Measurements from ENCODE around the gene ZDBF2.
"Not testable (repeated sequence)": the region's sequence is repeated elsewhere in the genome, so short reads cannot be mapped to it uniquely, and the experiment has no call there.

ZDBF2 gene

DNA sequence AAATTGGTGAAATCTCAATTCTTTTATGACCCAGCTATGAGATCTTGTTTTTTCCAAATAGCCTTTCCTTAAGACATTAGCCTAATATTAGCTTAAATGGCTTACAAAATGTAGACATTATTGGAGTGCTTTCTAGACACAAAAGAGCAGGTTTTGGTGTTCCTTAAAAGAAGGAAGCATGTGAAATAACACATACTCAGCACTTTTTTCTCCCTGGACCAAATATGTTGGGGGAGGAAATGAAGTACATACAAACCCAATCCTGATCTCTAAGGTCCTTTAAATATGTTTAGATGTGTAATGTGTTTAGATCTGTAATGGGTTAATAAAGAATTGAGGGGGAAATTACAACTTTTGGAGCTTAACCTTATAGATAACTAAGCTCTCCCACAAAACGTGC lies 3.4 kb upstream of the ZDBF2 start:
- no peak for TF ChIP-seq GATA1 (IDR thresholded peaks at IDR 0.05; ENCODE audit: low read depth, low read length)
- TF ChIP-seq POLR2A (IDR thresholded peaks at IDR 0.05; ENCODE audit: low read length), result no peak
- no peak for DNase-seq

DNA sequence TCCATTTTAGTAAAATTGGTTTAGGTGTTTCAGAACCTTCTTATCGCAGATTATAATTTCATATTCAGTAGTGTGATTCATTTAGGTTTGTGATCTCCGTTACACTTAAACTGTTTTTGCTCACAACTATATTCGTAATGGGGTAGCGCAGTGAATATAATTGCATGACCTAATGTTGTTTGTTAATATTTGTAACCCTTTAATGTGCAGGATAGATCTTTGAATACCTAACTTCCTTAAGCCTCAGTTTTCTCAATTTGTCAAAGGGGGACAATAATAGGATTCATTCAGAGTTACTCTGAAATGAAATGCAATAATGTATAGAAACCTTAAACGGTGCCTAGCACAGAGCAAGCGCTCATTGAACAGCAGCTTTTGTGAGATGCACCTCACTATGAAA lies 558 bp upstream of the ZDBF2 start:
- TF ChIP-seq POLR2A (IDR thresholded peaks at IDR 0.05; ENCODE audit: low read length) (no peak), GATA1 (IDR thresholded peaks at IDR 0.05; ENCODE audit: low read depth, low read length) (no peak)
- DNase-seq, result no peak

DNA sequence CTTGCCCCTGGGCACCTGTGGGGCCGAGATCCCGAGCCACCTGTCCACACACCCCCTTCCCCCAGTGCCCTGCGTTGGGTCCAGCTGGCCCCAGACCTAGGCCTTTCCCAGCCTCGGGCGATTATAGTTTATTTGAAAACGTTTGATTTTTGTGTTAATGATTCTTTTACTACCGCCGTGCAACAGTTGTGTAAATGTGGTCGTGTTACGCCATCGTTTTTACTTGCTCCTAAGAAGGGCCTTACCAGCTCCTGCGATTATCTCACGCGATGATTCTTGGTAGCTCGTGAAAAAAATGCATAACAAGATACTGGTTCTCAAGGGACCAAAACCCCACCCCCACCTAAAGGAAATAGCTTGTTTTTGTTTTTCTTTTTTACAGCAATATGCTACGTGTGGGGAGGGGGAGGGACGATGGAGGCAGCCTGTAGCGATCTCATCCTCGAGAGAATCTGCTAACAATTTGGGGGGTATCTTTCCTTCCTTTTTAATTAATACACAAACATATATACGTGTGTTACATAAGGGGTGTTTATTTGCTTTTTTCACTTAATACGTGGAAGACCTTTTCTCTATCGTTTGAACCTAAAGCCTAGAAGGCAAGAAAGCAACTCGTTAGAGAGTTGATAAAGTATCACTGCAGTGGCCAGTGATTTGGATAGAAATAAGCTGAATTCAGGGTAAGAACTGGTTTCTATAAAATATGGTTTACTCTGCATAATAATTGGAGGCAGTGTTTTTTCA lies 1.0 kb downstream of the ZDBF2 start:
- TF ChIP-seq POLR2A (IDR thresholded peaks at IDR 0.05; ENCODE audit: low read length), result no peak
- TF ChIP-seq GATA1 (IDR thresholded peaks at IDR 0.05; ENCODE audit: low read depth, low read length), result no peak
- DNase-seq, result no peak

DNA sequence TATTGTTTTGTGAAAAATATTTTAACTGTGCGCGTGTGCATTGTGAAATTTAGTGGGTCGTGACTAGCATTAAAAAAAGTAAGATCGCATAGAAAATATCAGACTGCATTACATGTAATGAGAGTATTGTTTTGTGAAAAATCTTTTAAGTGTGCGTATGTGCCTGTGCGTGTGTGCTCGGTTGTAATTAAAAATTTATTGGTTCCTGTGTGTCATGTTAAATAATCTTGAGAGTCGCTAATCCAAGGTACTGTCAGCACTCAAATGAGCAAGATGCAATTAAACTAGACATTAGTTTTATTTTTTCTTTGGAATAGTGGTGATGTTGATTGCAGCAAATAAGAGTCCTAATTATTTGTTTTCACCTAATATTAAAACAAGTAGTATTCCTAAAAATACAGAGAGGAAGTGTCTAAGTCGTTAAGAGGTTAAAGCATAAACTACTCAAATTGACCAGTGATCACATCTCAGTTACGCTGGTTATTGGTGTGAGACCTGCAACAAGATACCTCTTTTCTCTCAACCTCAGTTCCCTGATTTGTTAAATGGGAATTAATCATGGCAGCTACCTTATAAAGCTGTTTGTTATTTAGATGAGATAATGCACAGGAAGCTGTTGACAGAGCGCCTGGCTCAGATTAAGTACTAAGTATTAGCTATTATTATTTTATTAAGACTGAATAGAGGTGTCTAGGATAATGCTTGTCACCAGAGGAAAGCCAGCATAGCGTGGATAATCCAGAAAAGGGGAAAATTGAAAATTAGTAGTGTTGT lies 1.9 kb downstream of the ZDBF2 start:
- TF ChIP-seq GATA1 (IDR thresholded peaks at IDR 0.05; ENCODE audit: low read depth, low read length) (no peak), POLR2A (IDR thresholded peaks at IDR 0.05; ENCODE audit: low read length) (no peak)
- DNase-seq, result no peak

GRCh38 chr2:206277503-206277902 lies 3.0 kb downstream of the ZDBF2 start:
- TF ChIP-seq POLR2A (IDR thresholded peaks at IDR 0.05; ENCODE audit: low read length) (no peak), GATA1 (IDR thresholded peaks at IDR 0.05; ENCODE audit: low read depth, low read length) (no peak)
- DNase-seq, result no peak

- DNase-seq, result no peak
- no peak for TF ChIP-seq POLR2A (IDR thresholded peaks at IDR 0.05; ENCODE audit: low read length)
- no peak for TF ChIP-seq GATA1 (IDR thresholded peaks at IDR 0.05; ENCODE audit: low read depth, low read length)
Measured at GRCh38 chr2:206282746-206283145, 8.3 kb downstream of the ZDBF2 start.

- TF ChIP-seq POLR2A (IDR thresholded peaks at IDR 0.05; ENCODE audit: low read length), result no peak
- TF ChIP-seq GATA1 (IDR thresholded peaks at IDR 0.05; ENCODE audit: low read depth, low read length), result no peak
- DNase-seq, result no peak
Measured at GRCh38 chr2:206287197-206287596, 12.7 kb downstream of the ZDBF2 start.

- DNase-seq, result no peak
- no peak for TF ChIP-seq POLR2A (IDR thresholded peaks at IDR 0.05; ENCODE audit: low read length)
- TF ChIP-seq GATA1 (IDR thresholded peaks at IDR 0.05; ENCODE audit: low read depth, low read length), result no peak
Measured at GRCh38 chr2:206289391-206289790, 14.9 kb downstream of the ZDBF2 start.

DNA sequence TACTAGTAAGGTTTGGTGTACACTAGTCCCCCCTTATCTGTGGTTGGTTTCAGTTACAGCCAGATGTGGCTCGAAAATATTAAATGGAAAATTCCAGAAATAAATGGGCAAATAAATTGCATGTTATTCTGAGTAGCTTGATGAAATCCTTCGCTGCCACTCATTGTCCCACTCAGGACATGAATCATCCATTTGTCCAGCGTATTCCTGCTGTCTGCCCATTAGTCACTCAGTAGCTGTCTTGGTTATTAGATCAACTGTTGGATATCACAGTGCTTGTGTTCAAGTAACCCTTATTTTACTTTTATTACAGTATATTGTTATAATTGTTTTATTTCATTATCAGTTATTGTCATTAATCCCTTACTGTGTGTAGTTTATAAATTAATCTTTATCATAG lies 21.7 kb downstream of the ZDBF2 start:
- no peak for DNase-seq

GRCh38 chr2:206299608-206300007 lies 25.1 kb downstream of the ZDBF2 start:
- not testable (repeated sequence) for DNase-seq

More for the DNA sequence above, 21.7 kb downstream of the ZDBF2 start:
- no peak for TF ChIP-seq POLR2A (IDR thresholded peaks at IDR 0.05; ENCODE audit: low read length)
- no peak for TF ChIP-seq GATA1 (IDR thresholded peaks at IDR 0.05; ENCODE audit: low read depth, low read length)

DNA sequence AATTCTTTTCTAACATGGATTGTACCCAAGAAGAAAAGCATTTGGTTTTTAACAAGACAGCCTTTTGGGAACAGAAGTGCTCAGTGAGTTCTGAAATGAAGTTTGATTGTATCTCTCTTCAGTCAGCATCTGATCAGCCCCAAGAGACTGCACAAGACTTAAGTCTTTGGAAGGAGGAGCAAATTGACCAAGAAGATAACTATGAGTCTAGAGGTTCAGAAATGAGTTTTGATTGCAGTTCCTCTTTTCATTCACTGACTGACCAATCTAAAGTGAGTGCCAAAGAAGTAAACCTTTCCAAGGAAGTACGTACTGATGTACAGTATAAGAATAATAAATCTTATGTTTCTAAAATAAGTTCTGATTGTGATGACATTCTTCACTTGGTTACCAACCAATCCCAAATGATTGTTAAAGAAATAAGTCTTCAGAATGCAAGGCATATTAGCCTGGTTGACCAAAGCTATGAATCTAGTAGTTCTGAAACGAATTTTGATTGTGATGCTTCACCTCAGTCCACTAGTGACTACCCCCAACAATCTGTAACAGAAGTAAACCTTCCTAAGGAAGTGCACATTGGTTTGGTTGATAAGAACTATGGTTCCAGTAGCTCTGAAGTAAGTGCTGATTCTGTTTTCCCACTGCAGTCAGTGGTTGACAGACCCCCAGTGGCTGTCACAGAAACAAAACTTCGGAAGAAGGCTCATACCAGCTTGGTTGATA lies 31.2 kb downstream of the ZDBF2 start:
- TF ChIP-seq GATA1 (IDR thresholded peaks at IDR 0.05; ENCODE audit: low read depth, low read length) (no peak), POLR2A (IDR thresholded peaks at IDR 0.05; ENCODE audit: low read length) (no peak)
- DNase-seq, result no peak

DNA sequence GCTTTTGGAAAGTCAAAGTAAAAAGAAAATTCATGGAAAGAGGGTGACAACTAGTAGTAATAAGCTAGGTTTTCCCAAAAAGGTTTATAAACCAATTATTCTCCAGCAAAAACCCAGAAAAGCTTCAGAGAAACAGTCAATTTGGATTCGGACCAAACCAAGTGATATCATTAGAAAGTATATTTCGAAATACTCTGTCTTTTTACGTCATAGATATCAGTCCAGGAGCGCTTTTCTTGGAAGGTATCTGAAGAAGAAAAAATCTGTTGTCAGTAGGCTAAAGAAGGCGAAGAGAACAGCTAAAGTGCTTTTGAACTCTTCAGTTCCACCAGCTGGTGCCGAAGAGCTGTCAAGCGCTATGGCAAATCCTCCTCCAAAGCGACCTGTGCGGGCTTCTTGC lies 36.6 kb downstream of the ZDBF2 start:
- DNase-seq, result no peak
- no peak for TF ChIP-seq POLR2A (IDR thresholded peaks at IDR 0.05; ENCODE audit: low read length)

GRCh38 chr2:206316141-206316540 lies 41.7 kb downstream of the ZDBF2 start:
- TF ChIP-seq POLR2A (IDR thresholded peaks at IDR 0.05; ENCODE audit: low read length) (no peak), GATA1 (IDR thresholded peaks at IDR 0.05; ENCODE audit: low read depth, low read length) (no peak)
- DNase-seq, result no peak

- no peak for DNase-seq
- no peak for TF ChIP-seq GATA1 (IDR thresholded peaks at IDR 0.05; ENCODE audit: low read depth, low read length)
- TF ChIP-seq POLR2A (IDR thresholded peaks at IDR 0.05; ENCODE audit: low read length), result no peak
Measured at GRCh38 chr2:206323033-206323432, 48.6 kb downstream of the ZDBF2 start.
